ENCODE results near the gene VPS4B. TPM values are rescaled to one million over a fixed set of nuclear protein-coding genes. Genes with fewer than 3 reads are reported as not detected.

Gene VPS4B
- total and polyA plus RNA-seq, 2 experiments from 2014 or later: 30.2 to 49.4 TPM

DNA sequence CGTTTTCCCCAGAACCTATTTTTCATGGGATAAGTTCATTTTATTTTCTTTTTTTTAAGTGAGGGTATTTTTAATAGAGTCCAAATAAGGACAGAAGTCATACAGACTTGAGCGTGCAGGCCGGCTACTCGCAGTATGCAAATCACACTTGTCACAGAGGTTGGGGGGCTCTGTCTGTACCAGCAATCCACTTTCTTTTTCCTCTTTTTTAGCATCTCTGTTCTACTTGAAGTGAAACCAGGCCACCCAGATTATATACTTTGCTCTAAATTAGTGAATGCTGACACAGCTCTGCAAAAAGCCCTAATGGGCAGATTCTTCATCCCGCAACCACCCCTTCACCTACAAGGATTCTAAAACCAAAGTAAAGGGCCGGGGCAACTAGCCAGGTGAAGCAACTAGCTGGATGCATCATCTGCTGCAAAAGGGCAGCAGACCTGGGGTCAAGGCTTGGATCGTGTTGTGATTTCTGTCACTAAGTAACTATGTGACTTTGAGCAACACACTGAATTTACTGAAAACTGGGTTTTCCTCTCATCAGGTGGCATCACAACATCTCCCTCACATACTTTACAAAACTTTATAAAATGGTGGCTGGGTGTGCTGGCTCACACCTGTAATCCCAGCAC lies 73.7 kb downstream of the VPS4B start:
- Histone ChIP-seq H3F3A (replicated peaks; ENCODE audit: low read depth) (no peaks in the 10 kb centered on the region), H3K27ac (ENCODE audit: low read depth) (no peak overlapping the region), H3K4me3 (no peak overlapping the region), H3K4me1 (ENCODE audit: insufficient read depth) (no peaks in the 10 kb centered on the region), H4K20me1 (replicated peaks; ENCODE audit: insufficient read depth) (no peaks in the 10 kb centered on the region; the same call in 1 of the 2 replicates), H3K9me2 (ENCODE audit: insufficient read depth) (no peaks in the 10 kb centered on the region), H2AFZ (no peak overlapping the region), H3K36me3 (ENCODE audit: insufficient read depth) (peaks cover 31% of the 10 kb centered on the region), H3K79me2 (replicated peaks; ENCODE audit: insufficient read depth) (no peaks in the 10 kb centered on the region), H3K27me3 (ENCODE audit: insufficient read depth) (no peaks in the 10 kb centered on the region), H3K4me2 (no peak overlapping the region)
- no peak overlapping the region for H3K4me3 Mint-ChIP-seq
- H3K9me3 Mint-ChIP-seq: no peaks in the 10 kb centered on the region
- TF ChIP-seq ZNF114 (CRISPR knock-in tag; IDR thresholded peaks at IDR 0.05): no peak
- TF ChIP-seq, protein P1, sequence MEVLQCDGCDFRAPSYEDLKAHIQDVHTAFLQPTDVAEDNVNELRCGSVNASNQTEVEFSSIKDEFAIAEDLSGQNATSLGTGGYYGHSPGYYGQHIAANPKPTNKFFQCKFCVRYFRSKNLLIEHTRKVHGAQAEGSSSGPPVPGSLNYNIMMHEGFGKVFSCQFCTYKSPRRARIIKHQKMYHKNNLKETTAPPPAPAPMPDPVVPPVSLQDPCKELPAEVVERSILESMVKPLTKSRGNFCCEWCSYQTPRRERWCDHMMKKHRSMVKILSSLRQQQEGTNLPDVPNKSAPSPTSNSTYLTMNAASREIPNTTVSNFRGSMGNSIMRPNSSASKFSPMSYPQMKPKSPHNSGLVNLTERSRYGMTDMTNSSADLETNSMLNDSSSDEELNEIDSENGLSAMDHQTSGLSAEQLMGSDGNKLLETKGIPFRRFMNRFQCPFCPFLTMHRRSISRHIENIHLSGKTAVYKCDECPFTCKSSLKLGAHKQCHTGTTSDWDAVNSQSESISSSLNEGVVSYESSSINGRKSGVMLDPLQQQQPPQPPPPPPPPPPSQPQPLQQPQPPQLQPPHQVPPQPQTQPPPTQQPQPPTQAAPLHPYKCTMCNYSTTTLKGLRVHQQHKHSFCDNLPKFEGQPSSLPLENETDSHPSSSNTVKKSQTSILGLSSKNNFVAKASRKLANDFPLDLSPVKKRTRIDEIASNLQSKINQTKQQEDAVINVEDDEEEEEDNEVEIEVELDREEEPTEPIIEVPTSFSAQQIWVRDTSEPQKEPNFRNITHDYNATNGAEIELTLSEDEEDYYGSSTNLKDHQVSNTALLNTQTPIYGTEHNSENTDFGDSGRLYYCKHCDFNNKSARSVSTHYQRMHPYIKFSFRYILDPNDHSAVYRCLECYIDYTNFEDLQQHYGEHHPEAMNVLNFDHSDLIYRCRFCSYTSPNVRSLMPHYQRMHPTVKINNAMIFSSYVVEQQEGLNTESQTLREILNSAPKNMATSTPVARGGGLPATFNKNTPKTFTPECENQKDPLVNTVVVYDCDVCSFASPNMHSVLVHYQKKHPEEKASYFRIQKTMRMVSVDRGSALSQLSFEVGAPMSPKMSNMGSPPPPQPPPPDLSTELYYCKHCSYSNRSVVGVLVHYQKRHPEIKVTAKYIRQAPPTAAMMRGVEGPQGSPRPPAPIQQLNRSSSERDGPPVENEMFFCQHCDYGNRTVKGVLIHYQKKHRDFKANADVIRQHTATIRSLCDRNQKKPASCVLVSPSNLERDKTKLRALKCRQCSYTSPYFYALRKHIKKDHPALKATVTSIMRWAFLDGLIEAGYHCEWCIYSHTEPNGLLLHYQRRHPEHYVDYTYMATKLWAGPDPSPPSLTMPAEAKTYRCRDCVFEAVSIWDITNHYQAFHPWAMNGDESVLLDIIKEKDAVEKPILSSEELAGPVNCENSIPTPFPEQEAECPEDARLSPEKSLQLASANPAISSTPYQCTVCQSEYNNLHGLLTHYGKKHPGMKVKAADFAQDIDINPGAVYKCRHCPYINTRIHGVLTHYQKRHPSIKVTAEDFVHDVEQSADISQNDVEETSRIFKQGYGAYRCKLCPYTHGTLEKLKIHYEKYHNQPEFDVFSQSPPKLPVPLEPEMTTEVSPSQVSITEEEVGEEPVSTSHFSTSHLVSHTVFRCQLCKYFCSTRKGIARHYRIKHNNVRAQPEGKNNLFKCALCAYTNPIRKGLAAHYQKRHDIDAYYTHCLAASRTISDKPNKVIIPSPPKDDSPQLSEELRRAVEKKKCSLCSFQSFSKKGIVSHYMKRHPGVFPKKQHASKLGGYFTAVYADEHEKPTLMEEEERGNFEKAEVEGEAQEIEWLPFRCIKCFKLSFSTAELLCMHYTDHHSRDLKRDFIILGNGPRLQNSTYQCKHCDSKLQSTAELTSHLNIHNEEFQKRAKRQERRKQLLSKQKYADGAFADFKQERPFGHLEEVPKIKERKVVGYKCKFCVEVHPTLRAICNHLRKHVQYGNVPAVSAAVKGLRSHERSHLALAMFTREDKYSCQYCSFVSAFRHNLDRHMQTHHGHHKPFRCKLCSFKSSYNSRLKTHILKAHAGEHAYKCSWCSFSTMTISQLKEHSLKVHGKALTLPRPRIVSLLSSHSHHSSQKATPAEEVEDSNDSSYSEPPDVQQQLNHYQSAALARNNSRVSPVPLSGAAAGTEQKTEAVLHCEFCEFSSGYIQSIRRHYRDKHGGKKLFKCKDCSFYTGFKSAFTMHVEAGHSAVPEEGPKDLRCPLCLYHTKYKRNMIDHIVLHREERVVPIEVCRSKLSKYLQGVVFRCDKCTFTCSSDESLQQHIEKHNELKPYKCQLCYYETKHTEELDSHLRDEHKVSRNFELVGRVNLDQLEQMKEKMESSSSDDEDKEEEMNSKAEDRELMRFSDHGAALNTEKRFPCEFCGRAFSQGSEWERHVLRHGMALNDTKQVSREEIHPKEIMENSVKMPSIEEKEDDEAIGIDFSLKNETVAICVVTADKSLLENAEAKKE (CRISPR knock-in tag; IDR thresholded peaks at IDR 0.05): no peak
- no peaks in the 10 kb centered on the region for H3K27me3 Mint-ChIP-seq (ENCODE audit: insufficient read depth, low read depth, poor library complexity)
- no peak overlapping the region for H3K27ac Mint-ChIP-seq
- no peak for ATAC-seq
- H3K4me1 Mint-ChIP-seq: no peaks in the 10 kb centered on the region
- DNase-seq (ENCODE audit: low spot score): no peak
- H3K36me3 Mint-ChIP-seq (ENCODE audit: low read depth): peaks cover 58% of the 10 kb centered on the region

DNA sequence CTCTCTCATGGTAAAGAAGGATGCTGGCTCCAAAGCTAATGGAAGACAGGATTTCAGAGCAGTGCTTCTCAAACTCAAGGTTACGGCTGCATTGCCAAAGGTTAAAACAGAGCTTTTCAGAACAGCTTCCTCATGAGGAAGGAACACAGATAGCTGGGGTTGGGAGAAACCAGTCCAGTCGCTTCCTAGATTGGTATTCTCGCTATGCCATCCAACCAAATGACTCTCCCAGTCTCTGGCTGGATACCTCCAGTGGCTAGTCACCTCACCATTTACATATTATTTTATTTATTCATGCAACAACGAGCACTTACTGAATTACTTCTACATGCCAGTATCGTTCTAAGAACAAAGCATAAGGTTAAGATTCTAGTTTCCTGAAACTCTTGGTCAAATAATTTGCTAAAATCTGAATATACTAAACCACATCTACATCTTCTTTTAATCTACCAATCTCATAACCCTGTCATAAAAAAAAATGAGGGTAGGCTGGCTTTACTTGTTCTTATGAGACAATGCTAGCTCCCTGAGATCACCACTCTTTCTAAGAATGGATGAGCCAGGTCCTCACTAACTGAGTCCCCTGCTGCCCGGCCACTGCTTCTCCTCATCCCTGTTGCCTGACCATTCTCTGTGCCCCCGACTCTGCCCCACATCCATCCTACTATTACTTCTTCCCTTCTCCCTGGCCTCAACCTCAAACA lies 75.6 kb downstream of the VPS4B start:
- Histone ChIP-seq H3K4me2 (no peak overlapping the region), H3K27ac (ENCODE audit: low read depth) (no peak overlapping the region), H2AFZ (no peak overlapping the region), H3K27me3 (ENCODE audit: insufficient read depth) (no peaks in the 10 kb centered on the region), H3K4me1 (ENCODE audit: insufficient read depth) (no peaks in the 10 kb centered on the region), H3F3A (replicated peaks; ENCODE audit: low read depth) (no peaks in the 10 kb centered on the region), H3K4me3 (no peak overlapping the region), H3K36me3 (ENCODE audit: insufficient read depth) (peaks cover 25% of the 10 kb centered on the region; the same call in 1 of the 2 replicates), H3K79me2 (replicated peaks; ENCODE audit: insufficient read depth) (no peaks in the 10 kb centered on the region), H4K20me1 (replicated peaks; ENCODE audit: insufficient read depth) (no peaks in the 10 kb centered on the region; the same call in 1 of the 2 replicates), H3K9me2 (ENCODE audit: insufficient read depth) (no peaks in the 10 kb centered on the region)
- DNase-seq (ENCODE audit: low spot score) (no peak), ATAC-seq (no peak)
- Mint-ChIP-seq H3K4me1 (no peaks in the 10 kb centered on the region), H3K36me3 (ENCODE audit: low read depth) (peaks cover 57% of the 10 kb centered on the region), H3K27me3 (ENCODE audit: insufficient read depth, low read depth, poor library complexity) (no peaks in the 10 kb centered on the region), H3K4me3 (no peak overlapping the region), H3K9me3 (no peaks in the 10 kb centered on the region), H3K27ac (no peak overlapping the region)
- no peak for TF ChIP-seq NANOG (IDR thresholded peaks at IDR 0.05; ENCODE audit: borderline replicate concordance)
- TF ChIP-seq EZH2 (IDR thresholded peaks at IDR 0.05; ENCODE audit: low read depth, unreplicated experiment): no peak
- TF ChIP-seq, protein P2, sequence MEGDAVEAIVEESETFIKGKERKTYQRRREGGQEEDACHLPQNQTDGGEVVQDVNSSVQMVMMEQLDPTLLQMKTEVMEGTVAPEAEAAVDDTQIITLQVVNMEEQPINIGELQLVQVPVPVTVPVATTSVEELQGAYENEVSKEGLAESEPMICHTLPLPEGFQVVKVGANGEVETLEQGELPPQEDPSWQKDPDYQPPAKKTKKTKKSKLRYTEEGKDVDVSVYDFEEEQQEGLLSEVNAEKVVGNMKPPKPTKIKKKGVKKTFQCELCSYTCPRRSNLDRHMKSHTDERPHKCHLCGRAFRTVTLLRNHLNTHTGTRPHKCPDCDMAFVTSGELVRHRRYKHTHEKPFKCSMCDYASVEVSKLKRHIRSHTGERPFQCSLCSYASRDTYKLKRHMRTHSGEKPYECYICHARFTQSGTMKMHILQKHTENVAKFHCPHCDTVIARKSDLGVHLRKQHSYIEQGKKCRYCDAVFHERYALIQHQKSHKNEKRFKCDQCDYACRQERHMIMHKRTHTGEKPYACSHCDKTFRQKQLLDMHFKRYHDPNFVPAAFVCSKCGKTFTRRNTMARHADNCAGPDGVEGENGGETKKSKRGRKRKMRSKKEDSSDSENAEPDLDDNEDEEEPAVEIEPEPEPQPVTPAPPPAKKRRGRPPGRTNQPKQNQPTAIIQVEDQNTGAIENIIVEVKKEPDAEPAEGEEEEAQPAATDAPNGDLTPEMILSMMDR (conservative IDR thresholded peaks at IDR 0.05; ENCODE audit: low read depth in 2 of 2): no peak
- TF ChIP-seq, protein P3, sequence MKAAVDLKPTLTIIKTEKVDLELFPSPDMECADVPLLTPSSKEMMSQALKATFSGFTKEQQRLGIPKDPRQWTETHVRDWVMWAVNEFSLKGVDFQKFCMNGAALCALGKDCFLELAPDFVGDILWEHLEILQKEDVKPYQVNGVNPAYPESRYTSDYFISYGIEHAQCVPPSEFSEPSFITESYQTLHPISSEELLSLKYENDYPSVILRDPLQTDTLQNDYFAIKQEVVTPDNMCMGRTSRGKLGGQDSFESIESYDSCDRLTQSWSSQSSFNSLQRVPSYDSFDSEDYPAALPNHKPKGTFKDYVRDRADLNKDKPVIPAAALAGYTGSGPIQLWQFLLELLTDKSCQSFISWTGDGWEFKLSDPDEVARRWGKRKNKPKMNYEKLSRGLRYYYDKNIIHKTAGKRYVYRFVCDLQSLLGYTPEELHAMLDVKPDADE (IDR thresholded peaks at IDR 0.05): no peak
- no peak for TF ChIP-seq JUNB (IDR thresholded peaks at IDR 0.05; ENCODE audit: unreplicated experiment)
- no peak for TF ChIP-seq ZNF331 (CRISPR knock-in tag; IDR thresholded peaks at IDR 0.05; ENCODE audit: low read depth)

Measured in GM23338 (cell line).